Coronary artery (tissue), 2 donors: Measurements from ENCODE around the gene TMIGD2.
A peak's percentile ranks its signal among the peaks of the same experiment; 100 is the strongest.
"Not testable (repeated sequence)": the region's sequence is repeated elsewhere in the genome, so short reads cannot be mapped to it uniquely, and the experiment has no call there.

ENCODE experiments used
- DNase-seq: peaks from one replicate; pipeline ENCODE4 v3.0.0-alpha.2; 2017; ENCODE audit warnings: low spot score
- H3K27ac ChIP-seq, 2 donors: fragments of 200-600 bp; sonication (generic); one replicate each; pipeline ENCODE4 v1.5.1; 2016 to 2019
- H3K4me3 ChIP-seq: fragments of 200-600 bp; sonication (generic); 2 replicates; pipeline ENCODE4 v1.5.1; 2016; ENCODE audit warnings: mild to moderate bottlenecking, moderate library complexity
- TF ChIP-seq, protein P1 (sequence below): fragments of 200-600 bp; sonication (generic); IDR thresholded peaks from one replicate; pipeline ENCODE4 v1.5.1; 2019; ENCODE audit warnings: antibody characterized with exemption

Gene TMIGD2

DNA sequence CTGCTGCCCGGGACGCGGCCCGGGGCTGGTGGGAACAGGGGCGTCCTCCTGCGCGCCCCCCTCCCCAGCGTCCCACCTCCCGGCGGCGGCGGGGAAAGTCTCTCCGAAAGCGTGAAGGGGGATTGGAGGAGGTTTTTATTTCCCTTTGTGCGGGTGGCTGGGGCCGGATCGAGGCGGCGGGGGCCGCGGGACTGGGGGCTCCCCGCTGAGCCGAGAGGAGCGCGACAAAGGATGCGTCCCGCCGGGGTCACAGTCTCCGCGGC is 23.0 kb downstream of the TMIGD2 start:
- Histone ChIP-seq H3K27ac (no peak overlapping the region), H3K4me3 (peak overlapping the region; percentile 51)
- TF ChIP-seq, protein P1, sequence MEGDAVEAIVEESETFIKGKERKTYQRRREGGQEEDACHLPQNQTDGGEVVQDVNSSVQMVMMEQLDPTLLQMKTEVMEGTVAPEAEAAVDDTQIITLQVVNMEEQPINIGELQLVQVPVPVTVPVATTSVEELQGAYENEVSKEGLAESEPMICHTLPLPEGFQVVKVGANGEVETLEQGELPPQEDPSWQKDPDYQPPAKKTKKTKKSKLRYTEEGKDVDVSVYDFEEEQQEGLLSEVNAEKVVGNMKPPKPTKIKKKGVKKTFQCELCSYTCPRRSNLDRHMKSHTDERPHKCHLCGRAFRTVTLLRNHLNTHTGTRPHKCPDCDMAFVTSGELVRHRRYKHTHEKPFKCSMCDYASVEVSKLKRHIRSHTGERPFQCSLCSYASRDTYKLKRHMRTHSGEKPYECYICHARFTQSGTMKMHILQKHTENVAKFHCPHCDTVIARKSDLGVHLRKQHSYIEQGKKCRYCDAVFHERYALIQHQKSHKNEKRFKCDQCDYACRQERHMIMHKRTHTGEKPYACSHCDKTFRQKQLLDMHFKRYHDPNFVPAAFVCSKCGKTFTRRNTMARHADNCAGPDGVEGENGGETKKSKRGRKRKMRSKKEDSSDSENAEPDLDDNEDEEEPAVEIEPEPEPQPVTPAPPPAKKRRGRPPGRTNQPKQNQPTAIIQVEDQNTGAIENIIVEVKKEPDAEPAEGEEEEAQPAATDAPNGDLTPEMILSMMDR = no peak
- no peak for DNase-seq

DNA sequence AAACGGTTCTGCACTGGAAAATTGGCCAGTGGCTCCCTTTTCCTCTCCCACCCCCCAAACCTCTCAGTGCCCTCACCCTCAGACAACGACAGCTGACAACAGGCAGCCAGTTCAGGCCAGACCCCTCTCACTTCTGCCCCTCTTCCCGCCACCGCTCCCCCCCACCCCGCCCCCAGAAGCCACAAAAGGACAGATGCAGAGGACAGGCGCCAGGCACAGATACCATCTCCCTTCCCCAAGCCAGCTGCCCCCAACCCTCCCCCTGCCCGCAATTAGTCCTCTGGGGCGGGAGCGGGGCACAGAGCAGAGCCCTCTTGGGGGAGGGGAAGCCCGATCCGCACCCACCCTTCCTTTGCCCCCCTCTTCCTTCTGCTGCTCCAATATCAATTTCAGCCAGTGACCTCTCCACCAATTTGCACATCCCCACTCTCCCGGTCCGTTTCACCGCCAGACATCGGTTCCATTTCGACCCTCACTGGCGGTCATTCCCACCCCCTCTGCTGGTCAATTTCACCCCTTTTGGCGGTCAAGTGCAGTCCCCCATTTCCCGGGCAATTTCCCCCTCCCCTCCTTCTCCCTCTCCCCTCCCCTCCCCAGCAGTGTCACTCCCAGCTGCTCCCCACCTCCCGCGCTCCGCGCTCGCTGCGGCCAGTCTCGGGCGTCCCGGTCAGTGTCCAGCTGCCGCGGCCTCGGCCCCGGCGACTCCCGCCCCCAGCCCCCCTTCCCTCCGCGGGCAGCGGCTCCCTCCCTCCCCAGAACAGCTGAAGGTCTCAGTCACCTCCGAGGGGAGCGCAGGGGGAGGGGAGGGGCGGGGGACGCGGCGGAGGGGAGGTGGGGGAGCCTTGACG is 23.5 kb downstream of the TMIGD2 start, which contains the start of gene SHD:
Gene SHD (plus strand): TSS at position 848 of the 848 bp plus-strand sequence. CDS start 798 bp downstream, outside the sequence.
- TF ChIP-seq, protein P1 = no peak
- H3K27ac ChIP-seq = no peak within 1 kb of the TSS
- peak within 1 kb of the TSS; percentile 51 for H3K4me3 ChIP-seq
- no peak for DNase-seq

DNA sequence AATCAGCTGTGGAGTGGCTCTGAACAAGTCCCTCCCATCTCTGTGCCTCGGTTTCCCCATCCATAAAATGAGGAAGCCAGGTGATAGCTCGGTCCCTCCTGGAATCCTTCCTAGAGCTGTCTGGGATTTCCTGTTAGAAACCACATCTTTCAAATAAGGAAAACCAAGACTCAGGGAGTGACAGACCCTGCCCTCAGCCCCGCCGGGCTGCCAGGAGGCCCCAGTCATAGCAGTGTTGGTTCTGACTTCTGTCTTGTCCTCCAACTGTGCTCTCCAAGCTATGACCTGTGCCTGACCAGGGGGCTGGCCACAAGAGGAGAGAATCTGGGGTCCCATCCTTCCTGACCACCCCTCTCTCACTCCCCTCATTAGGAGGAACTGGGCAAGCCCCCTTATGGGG is 24.2 kb downstream of the TMIGD2 start:
- Histone ChIP-seq H3K4me3 (no peak overlapping the region), H3K27ac (no peak overlapping the region)
- TF ChIP-seq, protein P1 = no peak
- no peak for DNase-seq

DNA sequence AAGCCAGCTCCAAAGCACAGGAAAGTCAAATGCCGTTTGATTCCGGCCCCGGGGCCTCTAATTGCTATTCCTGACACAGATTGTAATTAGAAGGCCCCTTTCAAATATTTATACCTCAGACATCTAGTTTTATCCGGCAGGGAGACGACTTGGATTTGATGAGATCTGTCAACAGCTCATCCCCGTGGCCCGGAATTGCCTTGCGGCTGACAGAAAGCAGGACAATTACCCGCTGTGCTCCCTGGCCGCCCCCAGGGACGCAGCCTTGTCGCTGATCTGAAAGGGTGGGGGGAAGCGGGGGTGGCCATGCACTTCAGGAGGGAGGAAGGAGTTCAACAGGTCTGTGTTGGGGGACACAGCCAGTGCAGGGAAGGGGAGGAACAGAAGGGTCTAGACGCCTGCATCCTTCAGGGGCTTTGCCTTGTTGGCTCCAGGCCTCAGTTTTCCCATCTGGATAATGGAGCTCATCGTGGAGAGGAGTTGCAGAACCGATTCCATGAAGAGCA is 24.9 kb downstream of the TMIGD2 start:
- H3K4me3 ChIP-seq = no peak overlapping the region
- TF ChIP-seq, protein P1 = no peak
- H3K27ac ChIP-seq = no peak overlapping the region
- DNase-seq = no peak

DNA sequence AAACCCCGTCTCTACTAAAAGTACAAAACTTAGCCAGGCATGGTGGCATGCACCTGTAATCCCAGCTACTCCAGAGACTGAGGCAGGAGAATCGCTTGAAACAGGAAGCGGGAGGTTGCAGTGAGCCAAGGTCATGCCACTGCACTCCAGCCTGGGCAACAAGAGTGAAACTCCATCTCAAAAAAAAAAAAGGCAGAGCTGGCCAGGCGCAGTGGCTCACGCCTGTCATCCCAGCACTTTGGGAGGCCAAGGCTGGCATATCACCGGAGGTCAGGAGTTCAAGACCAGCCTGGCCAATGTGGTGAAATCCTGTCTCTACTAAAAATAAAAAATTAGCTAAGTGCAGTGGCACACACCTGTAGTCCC is 27.9 kb downstream of the TMIGD2 start:
- not testable (repeated sequence) for H3K27ac ChIP-seq, DNase-seq, H3K4me3 ChIP-seq

DNA sequence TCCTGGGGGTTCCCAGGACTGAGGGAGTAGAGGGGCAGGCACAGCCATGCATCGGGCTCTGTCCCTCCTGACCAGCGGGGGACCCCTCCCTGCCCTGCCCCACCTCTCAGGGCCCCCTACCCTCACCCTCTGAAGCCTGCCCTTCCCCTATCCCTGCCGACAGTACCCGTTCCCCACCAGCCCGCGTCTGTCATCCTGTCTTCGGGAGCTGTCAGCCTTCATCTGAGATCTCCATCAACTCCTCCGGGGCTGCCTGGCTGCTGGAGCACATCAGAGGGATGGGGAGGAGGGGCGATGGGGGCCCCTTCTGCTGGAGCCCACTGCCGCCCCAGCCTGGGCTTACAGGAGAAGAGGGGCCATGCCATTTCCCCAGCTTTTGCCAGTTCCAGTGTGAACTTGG is 29.3 kb downstream of the TMIGD2 start:
- no peak for DNase-seq
- TF ChIP-seq, protein P1 = no peak
- Histone ChIP-seq H3K4me3 (no peak overlapping the region), H3K27ac (no peak overlapping the region)

DNA sequence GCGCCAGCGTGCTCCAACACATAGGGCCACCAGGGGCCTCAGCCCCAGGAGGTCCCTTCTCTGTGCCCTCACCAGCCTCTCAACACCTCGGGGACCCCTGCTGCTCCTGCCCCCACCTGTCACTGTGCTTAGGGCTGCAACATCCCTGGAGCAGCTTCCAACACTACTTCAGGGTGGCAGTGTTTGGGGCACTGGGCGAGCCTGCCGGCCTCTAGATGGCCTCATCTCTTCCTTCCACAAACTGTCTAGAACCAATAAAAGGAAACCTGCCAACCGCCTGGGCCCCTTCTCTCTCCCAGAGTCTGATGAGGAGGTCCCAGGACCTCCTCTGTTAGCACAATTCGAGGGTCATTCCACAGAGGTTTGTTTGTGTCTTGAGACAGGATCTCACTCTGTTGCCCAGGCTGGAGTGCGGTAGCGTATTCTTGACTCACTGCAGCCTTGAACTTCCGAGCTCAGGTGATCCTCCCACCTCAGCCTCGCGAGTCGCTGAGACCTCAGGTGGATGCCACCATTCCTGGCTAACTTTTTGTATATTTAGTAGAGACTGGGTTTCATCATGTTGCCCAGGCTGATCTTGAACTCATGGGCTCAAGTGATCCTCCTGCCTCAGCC is 33.3 kb downstream of the TMIGD2 start:
- H3K27ac ChIP-seq = no peak overlapping the region
- H3K4me3 ChIP-seq = no peak overlapping the region
- no peak for DNase-seq
- TF ChIP-seq, protein P1 = no peak
